Right atrium auricular region (tissue), 2 donors: Measurements from ENCODE around the gene UAP1L1. TPM values are rescaled to one million over a fixed set of nuclear protein-coding genes. Genes with fewer than 3 reads are reported as not detected.
A peak's percentile ranks its signal among the peaks of the same experiment; 100 is the strongest.

Experiments
- DNase-seq: peaks from one replicate; pipeline ENCODE4 v3.0.0-alpha.2; 2019; ENCODE audit warnings: low spot score
- H3K27ac ChIP-seq, 2 donors: fragments of 200-600 bp; sonication (generic); 1 replicate in 1 of 2; 2 replicates in 1 of 2; pipeline ENCODE4 v1.5.1; 2016 to 2019
- H3K27me3 ChIP-seq, 2 donors: fragments of 200-600 bp; sonication (generic); one replicate each; pipeline versions ENCODE4 v1.5.1 to v1.6.0; 2017 to 2019
- H3K36me3 ChIP-seq: fragments of 200-600 bp; sonication (generic); one replicate; pipeline ENCODE4 v1.5.1; 2016
- H3K4me1 ChIP-seq, 2 donors: fragments of 200-600 bp; sonication (generic); one replicate each; pipeline versions ENCODE4 v1.5.1 to v1.6.0; 2017 to 2019
- H3K4me3 ChIP-seq, 2 donors: fragments of 200-600 bp; sonication (generic); 1 replicate in 1 of 2; 2 replicates in 1 of 2; pipeline ENCODE4 v1.5.1; 2017 to 2019; ENCODE audit warnings: mild to moderate bottlenecking in 1 of 2, moderate library complexity in 1 of 2
- H3K9me3 ChIP-seq, 2 donors: fragments of 200-600 bp; sonication (generic); one replicate each; pipeline ENCODE4 v1.5.1; 2019
- total RNA-seq, 2 donors: library from RNA; depleted of rRNA; stranded (reverse); fragments of >200 nt; gene quantifications; one replicate each; pipeline ENCODE4 v1.1.0, GENCODE V29; 2016
- TF ChIP-seq, protein P1 (sequence below), 2 donors: fragments of 200-600 bp; sonication (generic); IDR thresholded peaks; one replicate each; pipeline ENCODE4 v1.5.1; 2019; ENCODE audit warnings: antibody characterized with exemption in 2 of 2

The UAP1L1 gene, protein sequence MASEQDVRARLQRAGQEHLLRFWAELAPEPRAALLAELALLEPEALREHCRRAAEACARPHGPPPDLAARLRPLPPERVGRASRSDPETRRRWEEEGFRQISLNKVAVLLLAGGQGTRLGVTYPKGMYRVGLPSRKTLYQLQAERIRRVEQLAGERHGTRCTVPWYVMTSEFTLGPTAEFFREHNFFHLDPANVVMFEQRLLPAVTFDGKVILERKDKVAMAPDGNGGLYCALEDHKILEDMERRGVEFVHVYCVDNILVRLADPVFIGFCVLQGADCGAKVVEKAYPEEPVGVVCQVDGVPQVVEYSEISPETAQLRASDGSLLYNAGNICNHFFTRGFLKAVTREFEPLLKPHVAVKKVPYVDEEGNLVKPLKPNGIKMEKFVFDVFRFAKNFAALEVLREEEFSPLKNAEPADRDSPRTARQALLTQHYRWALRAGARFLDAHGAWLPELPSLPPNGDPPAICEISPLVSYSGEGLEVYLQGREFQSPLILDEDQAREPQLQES
- total RNA-seq: 1 to 10 TPM; 4.3 to 6.3 TPM

DNA sequence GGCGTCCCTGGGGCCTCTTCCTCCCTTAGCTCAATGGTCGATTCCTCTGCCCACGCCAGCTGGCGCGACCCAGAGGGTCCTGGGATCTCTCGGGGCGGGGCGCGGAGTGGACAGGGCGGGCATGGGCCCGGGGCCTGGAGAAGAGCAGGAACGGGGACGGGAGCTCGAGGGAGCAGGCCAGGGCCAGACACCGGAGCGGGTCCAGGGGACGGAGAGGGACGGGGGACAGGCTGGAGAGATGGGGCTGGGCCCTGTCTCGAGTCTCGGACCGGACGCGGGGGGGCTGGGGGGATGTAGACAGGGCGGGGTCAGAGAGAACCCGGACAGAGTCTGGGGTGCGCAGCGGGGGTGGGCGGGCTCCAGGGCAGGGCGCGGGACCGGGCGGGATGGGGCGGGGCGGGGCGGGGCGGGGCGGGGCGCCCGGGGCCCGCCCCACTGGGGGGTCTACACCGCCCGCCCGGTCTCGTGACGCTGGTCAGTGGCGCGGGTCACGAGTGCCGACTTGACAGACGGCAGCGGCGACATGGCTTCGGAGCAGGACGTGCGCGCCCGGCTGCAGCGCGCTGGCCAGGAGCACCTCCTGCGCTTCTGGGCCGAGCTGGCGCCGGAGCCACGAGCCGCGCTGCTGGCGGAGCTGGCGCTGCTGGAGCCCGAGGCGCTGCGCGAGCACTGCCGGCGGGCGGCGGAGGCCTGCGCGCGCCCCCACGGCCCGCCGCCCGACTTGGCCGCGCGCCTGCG lies at the start of gene UAP1L1:
Gene UAP1L1, plus strand, starts transcription at position 508 of the 738 bp plus-strand sequence. Its CDS starts 16 bp downstream, at position 524.
- H3K27me3 ChIP-seq: no peaks in the 10 kb centered on the region
- peak within 1 kb of the TSS; percentile 80 for H3K27ac ChIP-seq
- H3K4me3 ChIP-seq: peak within 1 kb of the TSS; percentile 70 to 74
- peaks cover 30% of the 10 kb centered on the region for H3K36me3 ChIP-seq
- H3K9me3 ChIP-seq: no peaks in the 10 kb centered on the region
- TF ChIP-seq, protein P1, sequence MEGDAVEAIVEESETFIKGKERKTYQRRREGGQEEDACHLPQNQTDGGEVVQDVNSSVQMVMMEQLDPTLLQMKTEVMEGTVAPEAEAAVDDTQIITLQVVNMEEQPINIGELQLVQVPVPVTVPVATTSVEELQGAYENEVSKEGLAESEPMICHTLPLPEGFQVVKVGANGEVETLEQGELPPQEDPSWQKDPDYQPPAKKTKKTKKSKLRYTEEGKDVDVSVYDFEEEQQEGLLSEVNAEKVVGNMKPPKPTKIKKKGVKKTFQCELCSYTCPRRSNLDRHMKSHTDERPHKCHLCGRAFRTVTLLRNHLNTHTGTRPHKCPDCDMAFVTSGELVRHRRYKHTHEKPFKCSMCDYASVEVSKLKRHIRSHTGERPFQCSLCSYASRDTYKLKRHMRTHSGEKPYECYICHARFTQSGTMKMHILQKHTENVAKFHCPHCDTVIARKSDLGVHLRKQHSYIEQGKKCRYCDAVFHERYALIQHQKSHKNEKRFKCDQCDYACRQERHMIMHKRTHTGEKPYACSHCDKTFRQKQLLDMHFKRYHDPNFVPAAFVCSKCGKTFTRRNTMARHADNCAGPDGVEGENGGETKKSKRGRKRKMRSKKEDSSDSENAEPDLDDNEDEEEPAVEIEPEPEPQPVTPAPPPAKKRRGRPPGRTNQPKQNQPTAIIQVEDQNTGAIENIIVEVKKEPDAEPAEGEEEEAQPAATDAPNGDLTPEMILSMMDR (IDR thresholded peaks at IDR 0.05): no peak
- H3K4me1 ChIP-seq: peaks cover 0 to 24% of the 10 kb centered on the region in 2 donors
- peak; percentile 81 for DNase-seq

DNA sequence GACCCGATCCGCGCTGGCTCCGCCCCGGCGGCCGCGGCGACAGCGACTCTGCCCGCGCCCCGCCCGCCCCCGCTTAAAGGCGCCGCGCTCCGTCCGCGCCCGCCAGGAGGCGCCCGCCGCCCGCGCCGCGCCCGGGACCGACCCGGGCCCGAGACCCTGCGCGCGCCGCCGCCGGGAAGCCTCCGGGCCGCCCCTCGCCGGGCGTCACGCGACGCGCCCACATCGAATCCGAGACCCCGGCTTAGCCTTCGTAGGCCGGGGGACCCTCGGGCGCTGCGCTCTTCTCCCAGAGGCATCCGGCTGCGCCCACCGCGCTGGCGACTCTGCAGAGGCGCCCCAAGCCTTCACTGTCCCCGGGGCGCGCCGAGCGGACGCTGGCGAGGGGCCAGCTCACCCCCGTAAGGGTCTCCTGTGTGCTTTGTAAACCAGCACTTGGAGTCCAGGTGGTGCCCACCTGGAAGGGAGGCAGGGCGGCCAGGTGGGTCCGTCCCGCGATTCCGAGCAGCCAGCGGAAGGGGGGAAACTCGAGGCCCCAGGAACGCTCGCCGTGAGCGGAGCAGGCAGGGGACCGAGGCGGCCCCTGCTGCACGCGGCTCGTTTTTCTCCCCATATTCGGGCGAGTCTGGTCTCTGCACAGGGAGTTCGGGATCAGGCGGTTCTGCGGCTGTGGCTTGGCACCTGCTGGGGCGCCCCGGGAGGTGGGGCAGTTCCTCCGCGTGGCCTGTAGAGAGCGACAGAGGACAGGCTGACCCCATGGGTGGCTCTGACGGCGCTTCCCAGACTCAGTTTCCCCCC lies 48.9 kb upstream of the UAP1L1 start:
- TF ChIP-seq, protein P1 (IDR thresholded peaks at IDR 0.05): no peak
- Histone ChIP-seq H3K9me3 (no peaks in the 10 kb centered on the region), H3K27me3 (no peaks in the 10 kb centered on the region), H3K4me1 (peaks cover 0 to 27% of the 10 kb centered on the region in 2 donors), H3K4me3 (peak overlapping the region; percentile 58 to 69), H3K36me3 (no peaks in the 10 kb centered on the region), H3K27ac (peak overlapping the region; percentile 67 to 69)
- no peak for DNase-seq

DNA sequence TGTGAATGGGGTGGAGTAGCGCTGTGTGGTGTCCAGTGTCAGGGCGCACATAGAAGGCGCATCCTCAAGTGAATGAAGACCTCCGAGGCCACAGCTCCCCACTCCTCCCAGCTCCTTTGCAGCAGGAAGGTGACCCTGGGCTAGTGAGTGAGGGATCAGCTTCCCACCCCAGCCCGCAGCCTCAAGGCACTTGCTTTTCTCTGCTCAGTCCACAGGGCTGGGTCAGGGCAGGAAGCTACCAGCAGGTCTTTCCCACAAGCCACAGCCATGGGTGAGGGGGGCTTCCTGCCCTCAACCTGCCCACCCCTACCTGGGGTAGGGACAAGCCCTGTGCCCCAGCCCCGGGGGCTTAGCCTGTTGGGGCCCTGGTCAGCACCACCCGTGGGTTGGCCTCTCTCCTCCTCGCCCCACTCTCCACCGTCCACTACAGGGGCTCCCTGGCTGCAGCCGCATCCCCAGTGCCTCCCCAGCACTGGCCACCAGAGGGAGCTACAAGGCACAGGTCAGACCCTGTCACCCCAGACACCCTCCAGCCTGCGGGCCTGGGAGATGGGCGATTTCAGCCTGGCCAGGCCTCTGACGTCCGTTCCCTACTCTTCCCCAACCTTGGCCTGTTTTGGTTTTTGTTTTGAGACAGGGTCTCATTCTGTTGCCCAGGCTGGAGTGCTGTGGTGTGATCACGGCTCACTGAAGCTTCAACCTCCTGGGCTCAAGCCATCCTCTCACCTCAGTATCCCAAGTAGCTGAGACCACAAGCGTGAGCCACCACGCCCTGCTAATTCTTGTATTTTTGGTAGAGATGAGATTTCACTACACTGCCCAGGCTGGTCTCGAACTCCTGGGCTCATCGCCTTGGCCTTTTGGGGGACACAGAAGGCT lies 48.0 kb upstream of the UAP1L1 start:
- TF ChIP-seq, protein P1 (IDR thresholded peaks at IDR 0.05): peak; percentile 92 to 95
- H3K27me3 ChIP-seq: no peaks in the 10 kb centered on the region
- no peaks in the 10 kb centered on the region for H3K9me3 ChIP-seq
- peaks cover 0 to 27% of the 10 kb centered on the region in 2 donors for H3K4me1 ChIP-seq
- DNase-seq: peak; percentile 74
- H3K36me3 ChIP-seq: no peaks in the 10 kb centered on the region
- peak overlapping the region in 1 of 2 donors; percentile 69 for H3K4me3 ChIP-seq
- peak overlapping the region in 1 of 2 donors; percentile 67 for H3K27ac ChIP-seq

DNA sequence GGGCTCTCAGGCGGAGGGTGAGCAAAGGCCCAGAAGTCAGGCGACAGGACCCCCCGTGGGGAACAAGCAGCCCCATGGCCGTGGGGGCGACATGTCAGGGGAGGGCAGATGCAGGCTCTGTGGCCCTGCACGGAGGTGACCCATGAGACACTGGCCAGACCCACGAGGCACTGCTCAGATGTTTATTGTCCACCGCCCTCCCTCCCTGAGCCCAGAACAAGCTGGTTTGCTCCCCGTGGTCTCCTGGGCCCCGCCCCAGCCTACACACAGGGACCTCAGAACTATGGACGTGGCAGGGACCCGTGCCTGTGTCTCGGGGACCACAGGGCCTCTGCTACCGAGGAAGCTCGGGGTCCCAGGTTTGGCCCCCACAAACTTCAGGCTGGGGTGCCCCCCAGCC lies 47.3 kb upstream of the UAP1L1 start:
- H3K36me3 ChIP-seq: no peaks in the 10 kb centered on the region
- no peaks in the 10 kb centered on the region for H3K27me3 ChIP-seq
- TF ChIP-seq, protein P1 (IDR thresholded peaks at IDR 0.05): no peak
- no peak overlapping the region for H3K4me3 ChIP-seq
- H3K9me3 ChIP-seq: no peaks in the 10 kb centered on the region
- no peak for DNase-seq
- H3K4me1 ChIP-seq: peaks cover 0 to 34% of the 10 kb centered on the region in 2 donors
- H3K27ac ChIP-seq: no peak overlapping the region
